ENCODE data around the gene SMARCC2. TPM values are rescaled to one million over a fixed set of nuclear protein-coding genes. Genes with fewer than 3 reads are reported as not detected.
A peak's percentile ranks its signal among the peaks of the same experiment; 100 is the strongest.

SMARCC2 gene
- total and polyA plus RNA-seq, 2 of the 13 experiments (the other 11 are each of a cell fraction or from before 2014, with no cell fraction given): 21.3 to 24.1 TPM

DNA sequence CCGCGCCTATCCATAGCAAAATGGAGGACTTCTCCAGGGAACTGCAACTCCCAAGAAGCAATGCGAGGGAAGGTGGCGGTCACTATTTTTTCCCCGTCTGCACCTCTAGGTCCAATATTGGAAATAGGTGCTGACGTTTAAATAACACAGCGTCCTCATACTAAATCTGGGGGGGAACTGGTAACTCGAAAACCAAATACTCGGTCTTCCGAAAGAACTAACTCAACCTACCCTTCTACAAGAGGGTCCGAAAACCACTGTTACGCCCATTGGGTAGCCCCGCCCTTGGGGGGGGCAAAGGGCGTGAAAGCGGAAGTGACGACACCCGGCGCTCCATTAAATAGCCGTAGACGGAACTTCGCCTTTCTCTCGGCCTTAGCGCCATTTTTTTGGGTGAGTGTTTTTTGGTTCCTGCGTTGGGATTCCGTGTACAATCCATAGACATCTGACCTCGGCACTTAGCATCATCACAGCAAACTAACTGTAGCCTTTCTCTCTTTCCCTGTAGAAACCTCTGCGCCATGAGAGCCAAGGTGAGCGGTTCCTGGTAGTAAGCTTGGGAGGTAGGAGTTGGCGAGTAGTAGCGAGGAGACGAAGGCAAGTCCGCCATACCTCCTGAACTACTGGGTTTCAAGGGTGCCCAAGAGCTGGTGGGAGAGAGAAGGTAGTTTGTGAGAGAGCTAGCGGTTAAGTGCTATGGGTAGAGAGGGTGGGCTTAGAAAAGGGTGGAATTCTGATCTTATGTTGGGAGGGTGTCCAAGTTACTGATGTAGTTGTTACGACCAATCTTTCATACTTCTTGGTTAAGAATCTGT lies 72.8 kb downstream of the SMARCC2 start, which contains the start of gene RPL41 (continued):
- no peak for TF ChIP-seq REXO4 (CRISPR knock-in tag; IDR thresholded peaks at IDR 0.05; ENCODE audit: borderline replicate concordance)
- TF ChIP-seq, protein P1, sequence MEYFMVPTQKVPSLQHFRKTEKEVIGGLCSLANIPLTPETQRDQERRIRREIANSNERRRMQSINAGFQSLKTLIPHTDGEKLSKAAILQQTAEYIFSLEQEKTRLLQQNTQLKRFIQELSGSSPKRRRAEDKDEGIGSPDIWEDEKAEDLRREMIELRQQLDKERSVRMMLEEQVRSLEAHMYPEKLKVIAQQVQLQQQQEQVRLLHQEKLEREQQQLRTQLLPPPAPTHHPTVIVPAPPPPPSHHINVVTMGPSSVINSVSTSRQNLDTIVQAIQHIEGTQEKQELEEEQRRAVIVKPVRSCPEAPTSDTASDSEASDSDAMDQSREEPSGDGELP (IDR thresholded peaks at IDR 0.05; ENCODE audit: borderline replicate concordance, low read depth): no peak
- no peak for TF ChIP-seq TAF15 (IDR thresholded peaks at IDR 0.05; ENCODE audit: low read depth, low read length, poor library complexity, severe bottlenecking)
- TF ChIP-seq, protein P2, sequence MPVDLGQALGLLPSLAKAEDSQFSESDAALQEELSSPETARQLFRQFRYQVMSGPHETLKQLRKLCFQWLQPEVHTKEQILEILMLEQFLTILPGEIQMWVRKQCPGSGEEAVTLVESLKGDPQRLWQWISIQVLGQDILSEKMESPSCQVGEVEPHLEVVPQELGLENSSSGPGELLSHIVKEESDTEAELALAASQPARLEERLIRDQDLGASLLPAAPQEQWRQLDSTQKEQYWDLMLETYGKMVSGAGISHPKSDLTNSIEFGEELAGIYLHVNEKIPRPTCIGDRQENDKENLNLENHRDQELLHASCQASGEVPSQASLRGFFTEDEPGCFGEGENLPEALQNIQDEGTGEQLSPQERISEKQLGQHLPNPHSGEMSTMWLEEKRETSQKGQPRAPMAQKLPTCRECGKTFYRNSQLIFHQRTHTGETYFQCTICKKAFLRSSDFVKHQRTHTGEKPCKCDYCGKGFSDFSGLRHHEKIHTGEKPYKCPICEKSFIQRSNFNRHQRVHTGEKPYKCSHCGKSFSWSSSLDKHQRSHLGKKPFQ (CRISPR knock-in tag; IDR thresholded peaks at IDR 0.05; ENCODE audit: insufficient replicate concordance): peak; percentile 70
- TF ChIP-seq ZNF619 (CRISPR knock-in tag; IDR thresholded peaks at IDR 0.05): no peak; the same call in 1 of the 2 replicates
- TF ChIP-seq ZMYM2 (CRISPR knock-in tag; IDR thresholded peaks at IDR 0.05): no peak
- peak; percentile 86; the same call in 1 of the 2 replicates for TF ChIP-seq MAZ (IDR thresholded peaks at IDR 0.05; ENCODE audit: borderline replicate concordance, low read depth, low read length)
- peak; percentile 55; the same call in 1 of the 2 replicates for TF ChIP-seq MAZ (CRISPR knock-in tag; IDR thresholded peaks at IDR 0.05; ENCODE audit: low read depth)
- TF ChIP-seq XRCC5 (optimal IDR thresholded peaks at IDR 0.05; ENCODE audit: low read length): peak; percentile 68
- TF ChIP-seq CCDC6 (CRISPR knock-in tag; IDR thresholded peaks at IDR 0.05): no peak
- peak; percentile 26; the same call in 1 of the 2 replicates for TF ChIP-seq GFI1 (CRISPR knock-in tag; IDR thresholded peaks at IDR 0.05; ENCODE audit: borderline replicate concordance)
- no peak for TF ChIP-seq ATM (IDR thresholded peaks at IDR 0.05; ENCODE audit: borderline replicate concordance)
- no peak for TF ChIP-seq JDP2 (CRISPR knock-in tag; IDR thresholded peaks at IDR 0.05; ENCODE audit: borderline replicate concordance)
- peak; percentile 70; the same call in 1 of the 2 replicates for TF ChIP-seq SMAD3 (CRISPR knock-in tag; IDR thresholded peaks at IDR 0.05)
- TF ChIP-seq, protein P3, sequence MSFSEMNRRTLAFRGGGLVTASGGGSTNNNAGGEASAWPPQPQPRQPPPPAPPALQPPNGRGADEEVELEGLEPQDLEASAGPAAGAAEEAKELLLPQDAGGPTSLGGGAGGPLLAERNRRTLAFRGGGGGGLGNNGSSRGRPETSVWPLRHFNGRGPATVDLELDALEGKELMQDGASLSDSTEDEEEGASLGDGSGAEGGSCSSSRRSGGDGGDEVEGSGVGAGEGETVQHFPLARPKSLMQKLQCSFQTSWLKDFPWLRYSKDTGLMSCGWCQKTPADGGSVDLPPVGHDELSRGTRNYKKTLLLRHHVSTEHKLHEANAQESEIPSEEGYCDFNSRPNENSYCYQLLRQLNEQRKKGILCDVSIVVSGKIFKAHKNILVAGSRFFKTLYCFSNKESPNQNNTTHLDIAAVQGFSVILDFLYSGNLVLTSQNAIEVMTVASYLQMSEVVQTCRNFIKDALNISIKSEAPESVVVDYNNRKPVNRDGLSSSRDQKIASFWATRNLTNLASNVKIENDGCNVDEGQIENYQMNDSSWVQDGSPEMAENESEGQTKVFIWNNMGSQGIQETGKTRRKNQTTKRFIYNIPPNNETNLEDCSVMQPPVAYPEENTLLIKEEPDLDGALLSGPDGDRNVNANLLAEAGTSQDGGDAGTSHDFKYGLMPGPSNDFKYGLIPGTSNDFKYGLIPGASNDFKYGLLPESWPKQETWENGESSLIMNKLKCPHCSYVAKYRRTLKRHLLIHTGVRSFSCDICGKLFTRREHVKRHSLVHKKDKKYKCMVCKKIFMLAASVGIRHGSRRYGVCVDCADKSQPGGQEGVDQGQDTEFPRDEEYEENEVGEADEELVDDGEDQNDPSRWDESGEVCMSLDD (CRISPR knock-in tag; IDR thresholded peaks at IDR 0.05; ENCODE audit: borderline replicate concordance): no peak
- TF ChIP-seq, protein P4, sequence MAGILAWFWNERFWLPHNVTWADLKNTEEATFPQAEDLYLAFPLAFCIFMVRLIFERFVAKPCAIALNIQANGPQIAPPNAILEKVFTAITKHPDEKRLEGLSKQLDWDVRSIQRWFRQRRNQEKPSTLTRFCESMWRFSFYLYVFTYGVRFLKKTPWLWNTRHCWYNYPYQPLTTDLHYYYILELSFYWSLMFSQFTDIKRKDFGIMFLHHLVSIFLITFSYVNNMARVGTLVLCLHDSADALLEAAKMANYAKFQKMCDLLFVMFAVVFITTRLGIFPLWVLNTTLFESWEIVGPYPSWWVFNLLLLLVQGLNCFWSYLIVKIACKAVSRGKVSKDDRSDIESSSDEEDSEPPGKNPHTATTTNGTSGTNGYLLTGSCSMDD (CRISPR knock-in tag; IDR thresholded peaks at IDR 0.05): no peak
- peak; percentile 63; the same call in 1 of the 2 replicates for TF ChIP-seq PHF8 (CRISPR knock-in tag; IDR thresholded peaks at IDR 0.05)
- TF ChIP-seq ZSCAN12 (CRISPR knock-in tag; IDR thresholded peaks at IDR 0.05): no peak
